ENCODE measurements around the gene CCDC69. TPM values are rescaled to one million over a fixed set of nuclear protein-coding genes. Genes with fewer than 3 reads are reported as not detected.

Gene CCDC69
- total RNA-seq, 4 donors from 2014 or later, result 93.4 to 128 (median 114) TPM

DNA sequence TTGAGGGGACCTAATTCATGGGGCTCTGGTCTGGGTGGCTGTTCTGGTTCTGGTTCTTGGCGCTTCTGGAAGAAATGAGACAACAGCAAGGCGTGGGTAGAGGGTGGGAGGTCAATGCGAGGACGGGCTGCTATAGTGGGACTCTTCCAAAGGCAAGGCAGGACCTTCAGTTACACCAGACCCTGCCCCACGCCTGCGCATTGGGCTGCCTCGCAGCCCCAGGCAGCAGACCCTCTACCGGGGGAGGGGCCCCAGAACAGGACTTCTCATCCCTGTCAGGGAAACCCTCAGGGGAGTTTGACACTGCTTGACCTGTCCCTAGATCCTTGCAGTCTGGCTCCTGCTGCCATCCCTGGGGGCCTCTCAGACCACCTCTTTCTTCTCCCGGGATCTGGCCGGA lies 18.5 kb downstream of the CCDC69 start:
- TF ChIP-seq POLR2A (IDR thresholded peaks at IDR 0.05), result no peak
- TF ChIP-seq, protein P1, sequence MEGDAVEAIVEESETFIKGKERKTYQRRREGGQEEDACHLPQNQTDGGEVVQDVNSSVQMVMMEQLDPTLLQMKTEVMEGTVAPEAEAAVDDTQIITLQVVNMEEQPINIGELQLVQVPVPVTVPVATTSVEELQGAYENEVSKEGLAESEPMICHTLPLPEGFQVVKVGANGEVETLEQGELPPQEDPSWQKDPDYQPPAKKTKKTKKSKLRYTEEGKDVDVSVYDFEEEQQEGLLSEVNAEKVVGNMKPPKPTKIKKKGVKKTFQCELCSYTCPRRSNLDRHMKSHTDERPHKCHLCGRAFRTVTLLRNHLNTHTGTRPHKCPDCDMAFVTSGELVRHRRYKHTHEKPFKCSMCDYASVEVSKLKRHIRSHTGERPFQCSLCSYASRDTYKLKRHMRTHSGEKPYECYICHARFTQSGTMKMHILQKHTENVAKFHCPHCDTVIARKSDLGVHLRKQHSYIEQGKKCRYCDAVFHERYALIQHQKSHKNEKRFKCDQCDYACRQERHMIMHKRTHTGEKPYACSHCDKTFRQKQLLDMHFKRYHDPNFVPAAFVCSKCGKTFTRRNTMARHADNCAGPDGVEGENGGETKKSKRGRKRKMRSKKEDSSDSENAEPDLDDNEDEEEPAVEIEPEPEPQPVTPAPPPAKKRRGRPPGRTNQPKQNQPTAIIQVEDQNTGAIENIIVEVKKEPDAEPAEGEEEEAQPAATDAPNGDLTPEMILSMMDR (IDR thresholded peaks at IDR 0.05 in 4 of 5, conservative IDR thresholded peaks at IDR 0.05 in 1 of 5), result no peak
- Histone ChIP-seq H3K36me3 (peaks cover 0 to 13% of the 10 kb centered on the region in 2 donors), H3K4me1 (peaks cover 26 to 32% of the 10 kb centered on the region in 2 donors), H3K9me3 (no peaks in the 10 kb centered on the region), H3K27me3 (no peaks in the 10 kb centered on the region), H3K27ac (no peak overlapping the region), H3K4me3 (no peak overlapping the region)
- no peak for DNase-seq
- in situ Hi-C loops (cut with MboI; ENCODE audit: low sequenced_read_pairs in 4 of 4) (no loop called here), intact Hi-C loops (cut with DNase I; ENCODE audit: low total_unique reads) (no loop called here)
- no peak for ATAC-seq

DNA sequence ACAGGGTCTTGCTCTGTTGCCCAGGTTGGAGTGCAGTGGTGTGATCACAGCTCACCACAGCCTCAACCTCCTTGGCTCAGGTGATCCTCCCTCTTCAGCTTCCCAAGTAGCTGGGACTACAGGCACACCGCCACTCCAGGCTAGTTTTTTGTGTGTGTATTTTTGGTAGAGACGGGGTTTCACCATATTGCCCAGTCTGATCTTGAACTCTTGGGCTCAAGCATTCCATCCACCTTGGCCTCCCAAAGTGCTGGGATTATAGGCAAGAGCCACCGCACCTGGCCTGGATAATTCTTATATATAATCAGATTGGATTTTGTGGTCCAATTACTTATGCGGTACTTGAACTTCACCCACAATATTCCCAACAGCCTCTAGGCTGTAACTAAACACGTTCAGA lies 19.8 kb downstream of the CCDC69 start:
- peaks cover 14 to 24% of the 10 kb centered on the region in 2 donors for H3K4me1 ChIP-seq
- ATAC-seq (no peak), DNase-seq (no peak)
- in situ Hi-C loops (cut with MboI; ENCODE audit: low sequenced_read_pairs in 4 of 4) (no loop called here), intact Hi-C loops (cut with DNase I; ENCODE audit: low total_unique reads) (no loop called here)
- no peak overlapping the region for H3K4me3 ChIP-seq
- no peaks in the 10 kb centered on the region for H3K9me3 ChIP-seq
- no peak for TF ChIP-seq POLR2A (IDR thresholded peaks at IDR 0.05)
- TF ChIP-seq, protein P1 (IDR thresholded peaks at IDR 0.05 in 4 of 5, conservative IDR thresholded peaks at IDR 0.05 in 1 of 5), result no peak
- H3K36me3 ChIP-seq, result peaks cover 0 to 27% of the 10 kb centered on the region in 2 donors
- no peaks in the 10 kb centered on the region for H3K27me3 ChIP-seq
- H3K27ac ChIP-seq, result peak overlapping the region in 1 of 4 donors; percentile 26

DNA sequence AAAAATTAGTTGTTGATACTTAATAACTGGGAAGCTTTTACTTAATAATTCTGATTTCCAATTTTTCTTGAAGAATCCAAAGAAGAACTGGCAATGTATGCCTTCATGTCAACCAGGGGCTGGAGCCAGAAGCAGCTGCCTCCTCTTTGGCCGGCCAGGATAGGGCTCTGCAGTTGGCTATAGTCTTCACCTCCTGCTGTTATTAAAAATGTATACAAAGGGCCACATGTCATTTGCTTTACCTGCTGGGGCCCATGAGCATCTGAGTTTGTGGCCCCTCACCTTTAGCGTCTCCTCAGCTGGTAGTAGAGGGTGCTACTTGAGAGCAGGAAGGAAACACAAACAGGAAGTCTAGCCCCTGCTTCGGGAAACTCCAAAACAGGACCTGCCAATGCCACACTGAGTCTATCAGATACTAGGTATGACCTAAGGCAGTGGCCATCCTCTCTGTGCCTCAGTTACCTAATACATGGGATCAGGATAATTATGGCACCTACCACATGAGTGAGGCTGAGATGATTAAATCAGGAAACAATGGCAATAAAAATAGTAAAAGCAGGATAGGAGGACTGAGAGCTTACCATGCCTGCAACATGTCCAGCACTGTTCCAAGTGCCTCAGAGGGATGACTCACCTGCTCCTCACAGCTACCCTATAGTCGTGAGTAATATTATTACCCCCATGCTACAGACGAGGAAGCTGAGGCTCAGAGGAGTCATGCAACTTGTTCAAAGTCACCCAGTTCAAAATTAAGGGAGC lies 21.3 kb downstream of the CCDC69 start:
- Histone ChIP-seq H3K27ac (peak overlapping the region; percentile 25 to 56 (median 35)), H3K4me1 (peaks cover 4 to 9% of the 10 kb centered on the region in 2 donors), H3K9me3 (no peaks in the 10 kb centered on the region), H3K4me3 (no peak overlapping the region), H3K27me3 (no peaks in the 10 kb centered on the region), H3K36me3 (peaks cover 0 to 40% of the 10 kb centered on the region in 2 donors)
- intact Hi-C loops (cut with DNase I; ENCODE audit: low total_unique reads), result no loop called here
- in situ Hi-C loops (cut with MboI; ENCODE audit: low sequenced_read_pairs in 4 of 4), result no loop called here
- DNase-seq (no peak), ATAC-seq (peak in 1 of 2 donors; percentile 60)
- no peak for TF ChIP-seq POLR2A (IDR thresholded peaks at IDR 0.05)
- TF ChIP-seq, protein P1 (IDR thresholded peaks at IDR 0.05 in 4 of 5, conservative IDR thresholded peaks at IDR 0.05 in 1 of 5), result no peak

DNA sequence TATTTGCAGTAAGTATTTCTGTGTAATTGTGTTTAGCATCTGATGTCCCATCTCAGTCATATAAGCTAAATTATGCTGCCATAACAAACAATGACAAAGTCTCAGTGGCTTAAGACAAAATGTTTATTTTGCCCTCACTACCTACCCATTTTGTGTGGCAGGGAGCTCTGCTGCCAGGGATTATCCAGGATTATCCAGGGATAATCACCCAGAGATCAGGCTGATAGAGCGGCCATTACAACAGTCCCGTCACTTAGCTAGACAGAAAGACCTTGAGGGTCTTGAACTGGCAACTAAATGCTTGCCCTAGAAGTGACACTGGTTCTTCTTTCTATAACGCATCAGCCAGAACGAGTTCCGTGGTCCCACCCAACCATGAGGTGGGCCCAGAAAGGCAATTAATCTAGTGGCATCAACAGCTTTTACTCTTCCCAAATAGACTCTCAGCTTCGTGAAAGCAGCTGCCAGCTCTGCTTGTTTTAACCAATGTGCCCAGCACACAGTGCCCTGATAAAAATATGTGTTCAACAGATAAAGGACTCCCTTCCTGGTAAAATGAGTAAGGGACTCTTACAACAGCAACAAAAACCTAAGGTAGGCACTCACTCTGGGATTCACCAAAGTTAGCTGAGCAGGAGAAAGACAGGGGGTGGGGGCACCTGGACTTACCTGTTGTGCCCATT lies 22.8 kb downstream of the CCDC69 start:
- Histone ChIP-seq H3K27me3 (no peaks in the 10 kb centered on the region), H3K4me3 (no peak overlapping the region), H3K9me3 (no peaks in the 10 kb centered on the region), H3K27ac (peak overlapping the region in 1 of 4 donors; percentile 18), H3K4me1 (peaks cover 11 to 12% of the 10 kb centered on the region in 2 donors), H3K36me3 (peaks cover 0 to 40% of the 10 kb centered on the region in 2 donors)
- in situ Hi-C loops (cut with MboI; ENCODE audit: low sequenced_read_pairs in 4 of 4) (no loop called here), intact Hi-C loops (cut with DNase I; ENCODE audit: low total_unique reads) (no loop called here)
- TF ChIP-seq, protein P1 (IDR thresholded peaks at IDR 0.05 in 4 of 5, conservative IDR thresholded peaks at IDR 0.05 in 1 of 5), result no peak
- TF ChIP-seq POLR2A (IDR thresholded peaks at IDR 0.05), result no peak
- ATAC-seq (no peak), DNase-seq (no peak)

Data from gastrocnemius medialis (tissue), 4 donors.